Stimulated activated CD8-positive, alpha-beta memory T cell treated with anti-CD3 and anti-CD28 coated beads, Interleukin-7, amount 100 ng/mL, for 48 hours (primary cell): Measurements from ENCODE around the gene ACVR1C.
"Not testable (repeated sequence)": the region's sequence is repeated elsewhere in the genome, so short reads cannot be mapped to it uniquely, and the experiment has no call there.

ENCODE experiments used
- DNase-seq, 2 donors: peaks; one replicate each; pipeline ENCODE4 v3.0.0-alpha.2; 2020; ENCODE audit warnings: low read depth in 1 of 2; ENCODE audit errors: extremely low read depth in 1 of 2

Gene ACVR1C

DNA sequence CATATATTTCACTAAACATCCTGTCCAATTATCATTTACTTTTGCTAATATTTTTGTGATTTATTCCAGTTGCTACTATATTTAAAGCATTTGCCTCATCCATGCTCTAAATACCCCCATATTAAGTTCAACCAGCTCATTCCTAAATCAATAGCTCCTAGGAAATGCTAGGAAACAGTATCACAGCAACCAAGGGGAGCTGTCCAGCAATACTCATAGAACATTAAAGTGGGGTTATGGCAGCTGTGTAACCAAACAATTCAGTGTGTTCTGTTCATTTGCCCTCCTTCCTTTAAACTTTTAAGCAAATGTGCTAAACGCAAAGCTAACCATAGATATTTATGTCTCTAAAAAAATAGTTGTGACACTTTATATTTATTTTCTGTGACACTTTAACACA lies 41.1 kb downstream of the ACVR1C start:
- no peak for DNase-seq

DNA sequence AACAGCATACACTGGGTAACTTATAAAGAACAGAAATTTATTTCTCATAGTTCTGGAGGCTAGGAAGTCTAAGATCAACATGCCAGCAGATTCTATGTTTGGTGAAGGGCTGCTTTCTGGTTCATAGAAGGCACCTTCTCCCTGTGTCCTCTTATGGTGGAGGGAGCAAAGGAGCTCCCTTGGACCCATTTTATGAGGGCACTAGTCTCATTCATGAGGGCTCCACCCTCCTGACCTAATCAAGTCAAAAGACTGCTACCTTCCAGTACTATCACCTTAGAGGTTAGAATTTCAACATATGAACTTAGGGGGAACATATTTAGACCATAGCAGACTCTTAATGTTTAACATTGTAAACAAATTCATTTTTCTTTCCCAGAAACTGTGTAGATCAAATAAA lies 54.5 kb downstream of the ACVR1C start:
- no peak for DNase-seq

DNA sequence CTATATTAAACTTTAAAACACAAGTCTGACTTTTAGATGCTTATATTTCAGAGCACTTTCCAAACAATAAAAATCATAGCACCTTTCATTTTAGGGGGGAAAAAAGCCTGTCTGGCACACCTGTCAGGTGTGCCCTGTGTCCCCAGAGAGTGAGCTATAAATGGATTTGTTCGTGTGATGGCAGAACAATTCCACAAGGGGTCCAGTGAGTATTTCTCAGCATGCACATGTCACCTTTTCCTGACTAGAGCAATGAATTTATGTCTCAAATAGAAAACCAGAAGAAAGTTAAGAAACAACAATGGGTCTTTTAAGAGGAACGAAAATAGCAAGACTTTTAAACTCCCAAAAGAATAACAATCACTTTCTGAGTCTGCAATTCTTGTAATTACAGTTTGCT lies 55.9 kb downstream of the ACVR1C start:
- no peak for DNase-seq

DNA sequence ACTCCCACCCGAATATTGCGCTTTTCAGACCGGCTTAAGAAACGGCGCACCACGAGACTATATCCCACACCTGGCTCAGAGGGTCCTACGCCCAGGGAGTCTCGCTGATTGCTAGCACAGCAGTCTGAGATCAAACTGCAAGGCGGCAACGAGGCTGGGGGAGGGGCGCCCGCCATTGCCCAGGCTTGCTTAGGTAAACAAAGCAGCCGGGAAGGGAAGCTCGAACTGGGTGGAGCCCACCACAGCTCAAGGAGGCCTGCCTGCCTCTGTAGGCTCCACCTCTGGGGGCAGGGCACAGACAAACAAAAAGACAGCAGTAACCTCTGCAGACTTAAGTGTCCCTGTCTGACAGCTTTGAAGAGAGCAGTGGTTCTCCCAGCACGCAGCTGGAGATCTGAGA lies 62.0 kb downstream of the ACVR1C start:
- not testable (repeated sequence) for DNase-seq

DNA sequence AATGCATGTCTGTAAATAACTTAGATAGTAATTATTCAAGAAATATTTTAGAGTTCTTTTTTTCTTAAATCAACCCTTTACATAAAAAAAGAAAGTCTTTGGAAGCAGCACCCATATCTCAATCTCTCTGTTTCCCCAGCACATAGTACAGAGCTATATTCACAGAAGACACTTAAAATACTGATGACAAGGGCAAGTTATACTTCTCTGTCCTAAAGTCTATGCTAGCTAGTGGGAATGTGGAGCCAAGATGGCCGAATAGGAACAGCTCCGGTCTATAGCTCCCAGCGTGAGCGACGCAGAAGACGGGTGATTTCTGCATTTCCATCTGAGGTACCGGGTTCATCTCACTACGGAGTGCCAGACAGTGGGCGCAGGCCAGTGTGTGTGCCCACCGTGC lies 62.6 kb downstream of the ACVR1C start:
- DNase-seq = not testable (repeated sequence)

DNA sequence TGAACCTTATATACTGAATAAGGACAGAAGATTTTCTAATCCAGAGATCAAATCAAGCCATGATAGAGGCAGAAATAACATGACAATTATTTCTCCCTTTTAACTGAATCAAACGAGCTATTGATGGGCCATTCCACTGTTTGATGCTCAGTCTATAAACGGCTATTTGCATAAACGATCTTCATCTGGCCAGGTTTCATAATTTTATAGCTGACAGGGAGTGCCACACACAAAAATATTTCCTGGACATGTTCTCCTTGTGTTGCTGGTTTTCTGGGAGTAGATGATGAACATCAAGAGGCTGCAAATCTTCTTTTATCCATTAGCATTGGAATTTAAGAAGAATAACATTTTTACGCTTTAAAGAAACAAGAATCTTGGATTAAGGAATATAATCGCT lies 63.1 kb downstream of the ACVR1C start:
- DNase-seq = no peak

DNA sequence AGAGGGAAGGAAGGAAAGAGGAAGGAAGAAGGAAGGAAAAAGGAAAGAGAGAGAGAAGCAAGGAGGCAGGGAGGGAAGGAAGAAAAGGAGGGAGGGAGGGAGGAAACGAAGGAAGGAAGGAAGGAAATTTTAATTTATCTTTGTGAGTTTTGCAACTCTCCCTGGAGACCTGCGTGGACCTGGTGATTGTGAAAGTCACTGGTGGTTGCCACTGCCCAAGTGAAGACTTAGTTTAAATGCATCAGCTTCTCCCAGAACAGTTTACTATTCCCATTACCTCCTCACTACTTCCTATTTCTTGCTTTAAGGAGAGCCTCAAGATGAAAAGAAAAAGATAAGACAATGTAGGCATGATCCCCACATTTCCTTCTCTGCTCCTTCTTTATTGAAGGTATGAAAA lies 68.8 kb downstream of the ACVR1C start:
- DNase-seq = no peak

DNA sequence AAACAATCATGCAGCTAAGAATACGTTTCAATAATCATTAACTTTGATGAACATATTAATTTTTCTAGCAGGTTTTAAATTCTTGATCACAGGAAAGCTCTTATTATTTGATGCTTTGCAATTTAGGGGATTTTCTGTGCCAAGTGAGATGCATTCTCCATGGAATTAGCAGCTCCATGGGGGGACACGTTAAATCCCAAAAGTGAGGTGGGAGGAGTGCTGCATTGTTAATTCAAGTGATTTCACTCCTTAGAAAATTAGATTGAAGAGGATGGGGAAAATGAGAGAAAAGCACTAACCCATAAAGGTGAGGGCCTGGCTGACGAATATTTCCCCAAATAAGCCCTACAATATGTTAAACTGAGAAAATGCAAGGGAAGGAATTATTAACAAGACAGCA lies 69.2 kb downstream of the ACVR1C start:
- no peak for DNase-seq

DNA sequence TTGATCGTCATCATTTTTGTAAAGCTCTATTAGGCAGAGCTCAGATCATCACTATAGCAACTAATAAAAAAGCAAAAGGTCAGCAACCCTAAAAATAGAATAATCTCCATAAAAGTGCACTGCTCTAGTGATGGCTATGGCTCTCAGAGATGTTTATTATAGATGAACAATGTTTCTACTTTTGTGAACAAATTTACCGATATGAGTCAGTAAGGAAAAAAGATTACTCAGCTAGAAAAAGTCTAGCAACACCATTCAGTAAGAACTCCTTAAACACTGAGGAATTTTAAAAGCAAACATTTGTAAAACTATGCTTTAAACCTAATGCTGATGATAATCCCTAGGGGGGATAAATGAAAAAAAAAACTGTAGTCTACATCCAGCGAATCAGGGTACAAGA lies 69.6 kb downstream of the ACVR1C start:
- no peak for DNase-seq

DNA sequence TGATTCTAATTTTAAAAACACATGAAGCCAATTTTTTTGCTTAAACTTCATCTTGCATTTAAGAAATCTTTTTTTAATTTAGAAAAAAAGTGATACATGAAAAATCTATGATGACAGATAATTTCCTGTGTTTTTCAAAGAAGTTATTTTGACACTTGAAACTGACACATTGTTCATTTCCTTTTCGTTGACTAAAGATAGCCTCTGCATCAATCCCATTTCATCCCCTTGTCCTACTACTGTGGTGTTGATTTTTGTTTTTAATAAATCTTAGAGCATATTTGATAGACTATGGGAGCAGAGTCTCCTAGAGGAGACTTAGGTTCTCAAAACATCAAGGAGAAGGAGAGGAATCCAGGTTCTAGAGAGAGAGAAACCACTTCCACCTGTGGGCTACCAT lies 70.9 kb downstream of the ACVR1C start:
- no peak for DNase-seq

DNA sequence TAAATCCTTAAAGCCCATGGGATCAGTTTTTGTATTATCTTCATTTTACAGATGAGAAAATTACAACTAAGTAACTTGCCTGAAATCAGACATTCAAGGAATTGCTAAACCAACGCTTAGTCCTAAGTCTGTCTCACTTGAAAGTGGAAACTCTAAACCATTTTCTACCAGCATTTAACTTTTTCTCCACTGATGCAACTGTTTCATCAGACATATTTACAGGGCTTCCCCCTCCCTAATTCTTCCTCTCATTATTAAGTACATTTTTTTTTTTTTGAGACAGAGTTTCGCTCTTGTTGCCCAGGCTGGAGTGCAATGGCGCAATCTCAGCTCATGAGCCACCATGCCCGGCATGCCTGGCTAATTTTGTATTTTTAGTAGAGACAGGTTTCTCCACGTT lies 88.6 kb downstream of the ACVR1C start:
- DNase-seq = no peak

DNA sequence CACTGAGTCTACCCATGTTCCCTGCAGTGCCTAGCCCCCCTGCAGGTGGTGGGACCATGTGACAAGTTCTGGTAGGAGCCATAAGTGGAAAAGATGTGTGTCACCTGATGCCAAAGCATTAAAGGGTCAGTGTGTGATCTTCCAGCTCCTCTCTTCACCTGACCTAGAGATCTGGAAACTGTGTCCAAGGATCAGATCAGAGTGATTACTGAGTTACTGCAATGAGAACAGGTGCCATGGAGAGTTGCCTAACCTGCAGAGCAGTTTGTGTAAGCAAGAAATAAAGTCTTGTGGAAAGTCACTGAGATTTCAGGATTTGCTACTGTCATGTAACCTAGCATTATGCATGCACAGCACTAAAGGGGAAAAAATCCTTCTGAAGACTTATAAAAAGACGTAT lies 90.6 kb downstream of the ACVR1C start:
- DNase-seq = no peak

DNA sequence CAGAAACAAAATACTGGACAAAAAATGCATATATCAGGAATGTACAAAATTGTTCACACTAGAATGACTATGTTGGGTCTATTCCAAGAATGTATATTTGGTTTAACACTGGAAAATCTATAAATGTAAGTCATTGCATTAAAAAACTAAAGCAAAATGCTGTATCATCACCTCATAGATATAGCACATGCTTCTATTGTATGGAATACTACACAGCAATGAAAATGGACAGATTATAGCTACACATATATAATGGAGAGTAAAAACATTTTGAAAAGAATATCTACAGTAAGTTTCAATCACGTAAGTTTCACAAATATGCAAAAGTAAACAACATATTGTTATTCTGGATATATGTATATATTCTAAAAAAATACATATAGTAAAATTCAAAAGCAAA lies 91.8 kb downstream of the ACVR1C start:
- no peak for DNase-seq

DNA sequence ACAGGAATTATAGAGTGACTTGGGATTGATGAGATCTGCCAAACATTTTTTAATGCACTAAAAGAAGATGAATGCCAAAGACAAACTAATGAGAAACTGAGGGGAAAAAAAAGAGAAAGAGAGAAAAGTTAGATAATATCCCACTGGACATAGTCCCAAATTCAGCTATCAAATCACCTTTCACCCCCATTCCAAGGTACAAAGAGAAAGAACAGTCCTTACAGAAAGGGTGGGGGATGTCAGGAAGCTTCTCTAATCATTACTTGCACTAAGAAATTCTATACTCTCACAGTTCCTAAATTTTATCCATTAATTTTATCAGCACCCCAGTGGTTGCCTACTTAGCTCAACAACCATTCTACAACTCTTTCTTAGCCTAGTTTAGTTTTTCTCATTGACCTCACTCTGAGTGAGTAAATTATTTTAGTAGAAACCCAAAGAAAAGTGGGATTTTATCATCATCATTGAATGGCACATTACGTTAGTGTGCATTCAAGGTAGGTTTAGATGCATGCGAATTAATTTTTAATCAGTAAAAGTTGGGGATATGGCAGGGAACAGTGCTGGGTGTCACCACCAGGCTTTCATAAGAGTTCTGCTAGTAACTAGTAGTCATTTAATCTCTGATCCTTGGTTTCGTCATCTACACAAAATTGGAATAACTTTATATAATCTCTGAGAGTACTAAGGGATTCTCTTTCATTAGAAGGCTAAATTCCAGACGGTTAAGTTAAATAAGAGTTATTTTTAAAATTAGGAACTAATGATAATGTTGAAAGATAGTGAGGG lies 99.5 kb downstream of the ACVR1C start:
- no peak for DNase-seq

DNA sequence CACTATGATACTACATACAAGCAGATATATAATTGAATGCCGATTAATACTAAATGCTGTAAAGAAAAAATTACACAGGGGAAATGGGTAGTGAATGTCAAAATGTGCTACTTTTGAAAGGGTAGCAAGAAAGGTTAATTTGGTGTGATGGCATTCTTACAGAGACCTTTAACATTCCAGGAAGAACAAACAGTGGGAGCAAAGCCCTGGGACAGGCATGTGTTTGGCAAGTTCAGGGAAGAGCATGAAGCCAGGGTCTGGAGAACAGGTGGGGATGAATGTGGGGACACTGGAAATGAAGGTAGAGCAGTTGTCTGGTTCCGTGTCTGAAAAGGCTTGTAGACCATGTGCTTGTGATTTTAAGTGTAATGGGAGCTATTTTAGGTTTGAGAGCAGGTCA lies 102.6 kb downstream of the ACVR1C start:
- no peak for DNase-seq

DNA sequence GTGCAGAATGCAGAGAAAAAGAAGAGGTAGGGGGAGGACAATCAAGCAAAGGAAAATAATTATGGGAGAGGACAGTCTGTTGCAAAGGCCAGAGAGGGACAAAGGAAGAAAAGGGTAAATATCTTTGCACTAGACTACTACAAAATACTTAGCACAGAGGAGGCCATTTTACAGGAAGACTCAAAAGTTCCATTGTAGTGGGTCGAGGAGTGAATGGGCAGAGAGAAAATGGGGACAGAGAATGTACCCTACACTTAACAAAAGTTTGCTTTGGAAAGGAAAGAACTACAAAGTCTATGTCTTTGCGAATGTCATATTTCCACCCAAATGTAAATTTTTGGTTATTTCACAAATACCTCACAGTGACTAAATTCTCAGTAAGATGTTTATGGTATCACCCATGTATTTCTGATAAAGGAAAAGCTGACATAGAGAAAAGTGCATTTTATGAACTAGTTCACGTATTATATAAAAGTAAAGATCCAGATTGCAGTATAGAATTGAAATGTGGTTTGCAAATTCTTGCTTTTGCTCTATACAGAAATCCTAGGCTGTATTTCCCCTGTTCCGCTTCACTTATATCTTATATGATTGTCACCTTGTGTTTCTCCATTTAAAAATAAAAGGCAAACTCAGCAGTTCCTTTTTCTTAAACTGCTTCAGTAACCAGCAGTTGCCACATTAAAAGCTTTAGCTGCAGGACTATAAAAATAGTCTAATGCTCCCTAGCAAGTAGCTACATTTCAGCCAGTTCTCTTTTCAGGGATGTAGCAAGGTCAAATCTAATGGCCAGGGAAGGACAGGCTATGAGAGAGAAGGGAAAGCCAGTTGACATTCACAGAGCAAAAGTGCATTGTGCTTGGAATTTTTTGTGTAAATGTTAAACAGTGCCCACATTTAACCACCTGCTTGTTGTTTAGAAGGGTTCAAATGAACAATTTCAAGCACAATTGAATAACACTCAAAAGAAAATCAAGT lies 105.1 kb downstream of the ACVR1C start:
- no peak for DNase-seq

DNA sequence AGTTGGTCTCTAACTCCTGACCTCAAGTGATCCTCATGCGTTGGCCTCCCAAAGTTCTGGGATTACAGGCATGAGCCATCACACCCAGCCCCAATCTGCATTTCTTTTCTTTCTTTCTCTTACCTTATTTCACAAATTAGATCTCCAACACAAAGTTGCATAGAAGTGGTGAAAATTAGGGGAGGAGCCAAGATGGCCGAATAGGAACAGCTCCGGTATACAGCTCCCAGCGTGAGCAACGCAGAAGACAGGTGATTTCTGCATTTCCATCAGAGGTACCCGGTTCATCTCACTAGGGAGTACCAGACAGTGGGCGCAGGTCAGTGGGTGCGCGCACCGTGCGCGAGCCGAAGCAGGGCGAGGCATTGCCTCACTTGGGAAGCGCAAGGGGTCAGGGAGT lies 113.7 kb downstream of the ACVR1C start:
- DNase-seq = not testable (repeated sequence)

DNA sequence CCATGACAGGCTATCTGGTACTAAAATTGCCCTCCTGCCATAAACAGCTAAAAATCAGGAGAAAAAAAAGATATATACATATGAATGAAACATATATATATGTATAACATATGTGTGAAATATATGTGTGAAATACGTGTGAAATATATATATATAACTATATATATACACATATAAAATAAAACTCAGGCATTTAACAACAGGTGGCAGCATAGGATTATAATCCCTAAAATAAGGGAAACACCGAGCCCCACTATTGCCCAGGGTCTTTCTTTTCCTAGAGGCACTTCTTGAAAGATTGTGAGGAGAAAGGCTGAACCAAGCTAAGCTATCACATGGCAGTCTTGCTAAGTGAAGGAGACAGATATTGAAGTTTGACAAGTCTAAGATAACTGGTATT lies 118.9 kb downstream of the ACVR1C start:
- DNase-seq = no peak

DNA sequence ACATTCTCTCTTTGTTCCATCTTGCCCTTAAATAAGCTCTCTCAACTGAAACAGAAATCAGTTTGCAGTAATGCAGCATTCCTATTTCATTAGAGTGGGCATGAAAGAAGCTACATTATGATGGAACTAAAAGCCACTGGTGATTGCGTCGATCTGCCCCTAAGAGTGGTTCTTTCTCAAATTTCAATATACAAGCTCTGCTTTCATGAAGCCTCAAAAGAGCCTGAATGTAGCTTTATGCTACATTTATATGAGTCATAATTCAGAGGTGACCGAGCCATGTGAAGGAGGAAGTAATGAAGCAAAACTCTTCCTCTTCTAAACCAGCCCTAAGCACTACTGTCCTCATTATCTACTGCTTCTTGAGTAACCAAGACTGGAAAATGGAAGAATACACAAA lies 120.0 kb downstream of the ACVR1C start:
- DNase-seq = no peak

DNA sequence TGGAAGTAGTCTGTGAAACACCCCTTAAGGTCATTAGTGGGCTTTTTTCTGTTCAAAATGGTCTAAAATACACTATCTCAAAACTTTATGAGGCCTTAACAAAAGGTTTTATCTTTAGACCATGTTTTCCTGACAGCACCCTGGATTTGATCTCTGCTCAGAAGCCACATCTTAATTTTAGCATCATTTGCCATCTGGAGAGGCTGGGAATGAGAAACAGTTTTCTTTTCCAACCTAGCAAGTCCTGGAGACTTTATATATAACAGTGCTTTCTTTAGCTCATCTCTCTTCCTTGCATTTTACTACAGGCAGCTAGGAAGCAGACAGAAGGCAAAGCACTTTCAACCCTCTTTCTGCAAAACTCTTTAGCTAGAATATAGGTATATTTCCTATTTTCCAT lies 122.1 kb downstream of the ACVR1C start:
- DNase-seq = no peak

DNA sequence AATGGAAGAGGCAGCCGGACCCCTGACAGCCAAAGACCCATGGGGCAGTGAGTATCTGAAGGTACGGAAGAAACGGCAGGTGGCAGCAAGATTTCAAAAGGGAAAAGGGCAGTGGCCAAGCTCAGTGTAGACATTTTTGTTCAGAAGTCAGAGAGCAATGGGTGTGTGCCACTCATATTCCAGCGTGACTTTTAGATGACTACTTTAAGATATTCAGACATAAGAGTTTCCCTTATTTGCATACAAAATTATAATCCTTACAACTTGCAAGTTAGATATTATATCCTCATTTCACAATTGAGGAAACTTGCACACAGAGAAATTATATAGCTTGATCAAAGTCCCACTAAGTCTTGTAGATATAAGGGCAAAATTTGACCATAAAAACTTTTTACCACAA lies 124.0 kb downstream of the ACVR1C start:
- DNase-seq = no peak

DNA sequence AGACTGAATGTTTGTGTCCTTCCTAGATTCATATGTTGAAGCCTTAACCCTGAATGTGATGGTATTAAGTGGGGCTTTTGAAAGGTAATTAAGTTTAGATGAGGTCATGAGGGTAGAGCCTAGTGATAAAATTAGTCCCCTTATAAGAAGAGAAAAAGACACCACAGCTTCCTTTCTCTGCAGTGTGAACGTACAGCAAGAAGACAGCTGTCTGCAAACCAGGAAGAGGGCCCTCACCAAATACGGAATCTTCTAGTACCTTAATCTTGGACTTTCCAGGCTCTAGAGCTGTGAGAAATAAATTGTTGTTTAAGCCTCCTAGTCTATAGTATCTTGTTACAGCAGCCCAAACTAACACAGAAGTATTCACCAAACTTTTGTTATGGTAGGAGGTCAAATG lies 127.6 kb downstream of the ACVR1C start:
- no peak for DNase-seq
